WTC11 (cell line): ENCODE measurements around the gene GRB10. TPM values are rescaled to one million over a fixed set of nuclear protein-coding genes. Genes with fewer than 3 reads are reported as not detected.

Experiments
- ATAC-seq: fragments of 200-7000 bp; cut with Tn5 transposase; 2 replicates; pipeline ENCODE4 v1.10.0; 2021; ENCODE audit warnings: mild to moderate bottlenecking, moderate library complexity
- CTCF ChIA-PET: fragments of 300-600 bp; sonication (Branson Sonifier 250); formaldehyde crosslinking; loops from one replicate; lab custom pipeline; 2021; ENCODE audit warnings: antibody characterized with exemption; lab: Charles Lee
- POLR2A ChIA-PET: fragments of 350-600 bp; sonication (Branson Sonifier 250); formaldehyde crosslinking; loops from one replicate; lab custom pipeline; 2021; ENCODE audit warnings: antibody characterized with exemption; lab: Charles Lee
- DNase-seq: peaks from one replicate; pipeline ENCODE4 v3.0.0; 2021; ENCODE audit warnings: low spot score
- H3K27ac Mint-ChIP-seq: 2 replicates; pipeline ENCODE4 v1.8.0; 2021; ENCODE audit warnings: mixed read lengths
- H3K27me3 Mint-ChIP-seq: 2 replicates; pipeline ENCODE4 v1.8.0; 2021; ENCODE audit warnings: low read depth, mild to moderate bottlenecking, moderate library complexity, mixed read lengths
- H3K36me3 Mint-ChIP-seq: 2 replicates; pipeline ENCODE4 v1.8.0; 2021; ENCODE audit warnings: mixed read lengths
- H3K4me1 Mint-ChIP-seq: 2 replicates; pipeline ENCODE4 v1.8.0; 2022; ENCODE audit warnings: mixed read lengths
- H3K4me3 Mint-ChIP-seq: 2 replicates; pipeline ENCODE4 v1.8.0; 2021; ENCODE audit warnings: mild to moderate bottlenecking, moderate library complexity, mixed read lengths
- H3K9me3 Mint-ChIP-seq: 2 replicates; pipeline ENCODE4 v1.8.0; 2021; ENCODE audit warnings: mixed read lengths
- AFF4 ChIP-seq: sonication (generic); formaldehyde crosslinking; IDR thresholded peaks from 2 replicates; pipeline ENCODE4 v1.8.1; 2023; ENCODE audit warnings: mild to moderate bottlenecking, missing genetic modification reagents, borderline replicate concordance
- CBFB ChIP-seq: sonication (generic); formaldehyde crosslinking; IDR thresholded peaks from 2 replicates; pipeline ENCODE4 v1.8.1; 2022; ENCODE audit warnings: mild to moderate bottlenecking, low read depth, missing genetic modification reagents
- ESRRA ChIP-seq: sonication (generic); formaldehyde crosslinking; IDR thresholded peaks from 2 replicates; pipeline ENCODE4 v1.8.1; 2022; ENCODE audit warnings: mild to moderate bottlenecking, missing genetic modification reagents, borderline replicate concordance
- ETV6 ChIP-seq: sonication (generic); formaldehyde crosslinking; IDR thresholded peaks from 2 replicates; pipeline ENCODE4 v1.8.1; 2022; ENCODE audit warnings: mild to moderate bottlenecking, missing genetic modification reagents
- JUN ChIP-seq: sonication (generic); formaldehyde crosslinking; IDR thresholded peaks from 2 replicates; pipeline ENCODE4 v1.8.0; 2023; ENCODE audit warnings: mild to moderate bottlenecking, missing genetic modification reagents
- KAT7 ChIP-seq: sonication (generic); formaldehyde crosslinking; IDR thresholded peaks from 2 replicates; pipeline ENCODE4 v1.8.1; 2023; ENCODE audit warnings: missing genetic modification reagents, mild to moderate bottlenecking, borderline replicate concordance
- NR2C2 ChIP-seq: sonication (generic); formaldehyde crosslinking; IDR thresholded peaks from 2 replicates; pipeline ENCODE4 v1.8.0; 2022; ENCODE audit warnings: mild to moderate bottlenecking, missing genetic modification reagents
- PREB ChIP-seq: sonication (generic); formaldehyde crosslinking; IDR thresholded peaks from 2 replicates; pipeline ENCODE4 v1.8.1; 2022; ENCODE audit warnings: mild to moderate bottlenecking, missing genetic modification reagents, moderate library complexity, borderline replicate concordance
- SMAD4 ChIP-seq: sonication (generic); formaldehyde crosslinking; IDR thresholded peaks from 2 replicates; pipeline ENCODE4 v1.8.0; 2022; ENCODE audit warnings: mild to moderate bottlenecking, missing genetic modification reagents
- TP53 ChIP-seq: sonication (generic); formaldehyde crosslinking; IDR thresholded peaks from 2 replicates; pipeline ENCODE4 v1.8.1; 2023; ENCODE audit warnings: mild to moderate bottlenecking, missing genetic modification reagents
- ZBTB21 ChIP-seq: sonication (generic); formaldehyde crosslinking; IDR thresholded peaks from 2 replicates; pipeline ENCODE4 v1.8.1; 2023; ENCODE audit warnings: mild to moderate bottlenecking, missing genetic modification reagents, borderline replicate concordance
- ZNF317 ChIP-seq: sonication (generic); formaldehyde crosslinking; IDR thresholded peaks from 2 replicates; pipeline ENCODE4 v1.8.1; 2023; ENCODE audit warnings: low read depth, mild to moderate bottlenecking, moderate library complexity, missing genetic modification reagents, borderline replicate concordance
- ZNF416 ChIP-seq: fragments of 250-450 bp; sonication (Bioruptor Pico); IDR thresholded peaks from 2 replicates; pipeline ENCODE4 v1.9.0; 2021; ENCODE audit warnings: mild to moderate bottlenecking, inconsistent platforms
- ZNF425 ChIP-seq: fragments of 250-450 bp; sonication (Bioruptor Pico); conservative IDR thresholded peaks from 2 replicates; pipeline ENCODE4 v1.9.0; 2021; ENCODE audit warnings: mild to moderate bottlenecking
- total RNA-seq: library from RNA; stranded (reverse); gene quantifications from 3 replicates; pipeline ENCODE4 v1.2.3, GENCODE V29; 2021
- TF ChIP-seq, protein P1 (sequence below): sonication (generic); formaldehyde crosslinking; IDR thresholded peaks from 2 replicates; pipeline ENCODE4 v1.8.0; 2022; ENCODE audit warnings: missing genetic modification reagents
- TF ChIP-seq, protein P2 (sequence below): sonication (generic); formaldehyde crosslinking; IDR thresholded peaks from 2 replicates; pipeline ENCODE4 v1.8.1; 2022; ENCODE audit warnings: mild to moderate bottlenecking, moderate library complexity, missing genetic modification reagents
- TF ChIP-seq, protein P3 (sequence below): fragments of 250-450 bp; sonication (Bioruptor Pico); IDR thresholded peaks from 2 replicates; pipeline ENCODE4 v1.8.0; 2021; ENCODE audit warnings: mild to moderate bottlenecking
- TF ChIP-seq, protein P4 (sequence below): fragments of 250-450 bp; sonication (Bioruptor Pico); IDR thresholded peaks from 2 replicates; pipeline ENCODE4 v1.9.0; 2021; ENCODE audit warnings: mild to moderate bottlenecking, borderline replicate concordance

Gene GRB10
- total RNA-seq, 1 experiment from 2014 or later: 103 TPM

GRCh38 chr7:50706469-50706937 is 76.2 kb downstream of the GRB10 start (continued):
- TF ChIP-seq, protein P1, sequence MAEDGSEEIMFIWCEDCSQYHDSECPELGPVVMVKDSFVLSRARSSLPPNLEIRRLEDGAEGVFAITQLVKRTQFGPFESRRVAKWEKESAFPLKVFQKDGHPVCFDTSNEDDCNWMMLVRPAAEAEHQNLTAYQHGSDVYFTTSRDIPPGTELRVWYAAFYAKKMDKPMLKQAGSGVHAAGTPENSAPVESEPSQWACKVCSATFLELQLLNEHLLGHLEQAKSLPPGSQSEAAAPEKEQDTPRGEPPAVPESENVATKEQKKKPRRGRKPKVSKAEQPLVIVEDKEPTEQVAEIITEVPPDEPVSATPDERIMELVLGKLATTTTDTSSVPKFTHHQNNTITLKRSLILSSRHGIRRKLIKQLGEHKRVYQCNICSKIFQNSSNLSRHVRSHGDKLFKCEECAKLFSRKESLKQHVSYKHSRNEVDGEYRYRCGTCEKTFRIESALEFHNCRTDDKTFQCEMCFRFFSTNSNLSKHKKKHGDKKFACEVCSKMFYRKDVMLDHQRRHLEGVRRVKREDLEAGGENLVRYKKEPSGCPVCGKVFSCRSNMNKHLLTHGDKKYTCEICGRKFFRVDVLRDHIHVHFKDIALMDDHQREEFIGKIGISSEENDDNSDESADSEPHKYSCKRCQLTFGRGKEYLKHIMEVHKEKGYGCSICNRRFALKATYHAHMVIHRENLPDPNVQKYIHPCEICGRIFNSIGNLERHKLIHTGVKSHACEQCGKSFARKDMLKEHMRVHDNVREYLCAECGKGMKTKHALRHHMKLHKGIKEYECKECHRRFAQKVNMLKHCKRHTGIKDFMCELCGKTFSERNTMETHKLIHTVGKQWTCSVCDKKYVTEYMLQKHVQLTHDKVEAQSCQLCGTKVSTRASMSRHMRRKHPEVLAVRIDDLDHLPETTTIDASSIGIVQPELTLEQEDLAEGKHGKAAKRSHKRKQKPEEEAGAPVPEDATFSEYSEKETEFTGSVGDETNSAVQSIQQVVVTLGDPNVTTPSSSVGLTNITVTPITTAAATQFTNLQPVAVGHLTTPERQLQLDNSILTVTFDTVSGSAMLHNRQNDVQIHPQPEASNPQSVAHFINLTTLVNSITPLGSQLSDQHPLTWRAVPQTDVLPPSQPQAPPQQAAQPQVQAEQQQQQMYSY: no peak
- TF ChIP-seq TP53: no peak
- TF ChIP-seq ZNF425 (CRISPR knock-in tag): no peak
- no peak for TF ChIP-seq ESRRA (CRISPR knock-in tag)
- no peak for TF ChIP-seq NR2C2 (CRISPR knock-in tag)
- TF ChIP-seq CBFB: no peak

DNA sequence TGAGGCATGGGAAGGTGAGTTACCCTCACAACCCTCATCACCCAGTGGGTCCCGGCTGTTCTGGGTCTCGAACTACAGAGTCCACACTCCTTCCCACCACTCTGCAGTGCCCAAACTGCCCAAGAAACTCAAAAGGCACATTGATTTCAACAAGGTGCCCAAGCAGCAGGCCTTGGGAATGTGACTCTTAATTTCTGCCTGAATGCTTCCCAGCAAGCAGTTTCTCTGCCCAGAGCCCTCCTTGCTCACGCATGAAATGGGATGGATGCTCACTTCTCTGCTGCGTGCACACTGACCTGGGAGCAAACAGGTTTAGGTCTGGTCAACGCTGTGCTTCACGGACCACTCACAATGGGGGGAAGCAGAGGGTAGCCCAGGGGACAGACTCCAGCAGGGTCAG is 77.9 kb downstream of the GRB10 start:
- H3K4me1 Mint-ChIP-seq: peaks cover 61% of the 10 kb centered on the region
- POLR2A ChIA-PET: no interaction called here
- TF ChIP-seq ETV6 (CRISPR knock-in tag) (no peak), ZNF317 (CRISPR knock-in tag) (no peak), JUN (no peak), SMAD4 (CRISPR knock-in tag) (no peak), PREB (CRISPR knock-in tag) (no peak), KAT7 (CRISPR knock-in tag) (no peak), ZNF416 (CRISPR knock-in tag) (no peak), AFF4 (no peak), ZBTB21 (CRISPR knock-in tag) (no peak)
- TF ChIP-seq, protein P2, sequence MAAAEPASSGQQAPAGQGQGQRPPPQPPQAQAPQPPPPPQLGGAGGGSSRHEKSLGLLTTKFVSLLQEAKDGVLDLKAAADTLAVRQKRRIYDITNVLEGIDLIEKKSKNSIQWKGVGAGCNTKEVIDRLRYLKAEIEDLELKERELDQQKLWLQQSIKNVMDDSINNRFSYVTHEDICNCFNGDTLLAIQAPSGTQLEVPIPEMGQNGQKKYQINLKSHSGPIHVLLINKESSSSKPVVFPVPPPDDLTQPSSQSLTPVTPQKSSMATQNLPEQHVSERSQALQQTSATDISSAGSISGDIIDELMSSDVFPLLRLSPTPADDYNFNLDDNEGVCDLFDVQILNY (CRISPR knock-in tag): no peak
- TF ChIP-seq, protein P3, sequence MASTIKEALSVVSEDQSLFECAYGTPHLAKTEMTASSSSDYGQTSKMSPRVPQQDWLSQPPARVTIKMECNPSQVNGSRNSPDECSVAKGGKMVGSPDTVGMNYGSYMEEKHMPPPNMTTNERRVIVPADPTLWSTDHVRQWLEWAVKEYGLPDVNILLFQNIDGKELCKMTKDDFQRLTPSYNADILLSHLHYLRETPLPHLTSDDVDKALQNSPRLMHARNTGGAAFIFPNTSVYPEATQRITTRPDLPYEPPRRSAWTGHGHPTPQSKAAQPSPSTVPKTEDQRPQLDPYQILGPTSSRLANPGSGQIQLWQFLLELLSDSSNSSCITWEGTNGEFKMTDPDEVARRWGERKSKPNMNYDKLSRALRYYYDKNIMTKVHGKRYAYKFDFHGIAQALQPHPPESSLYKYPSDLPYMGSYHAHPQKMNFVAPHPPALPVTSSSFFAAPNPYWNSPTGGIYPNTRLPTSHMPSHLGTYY (CRISPR knock-in tag): no peak
- TF ChIP-seq, protein P4, sequence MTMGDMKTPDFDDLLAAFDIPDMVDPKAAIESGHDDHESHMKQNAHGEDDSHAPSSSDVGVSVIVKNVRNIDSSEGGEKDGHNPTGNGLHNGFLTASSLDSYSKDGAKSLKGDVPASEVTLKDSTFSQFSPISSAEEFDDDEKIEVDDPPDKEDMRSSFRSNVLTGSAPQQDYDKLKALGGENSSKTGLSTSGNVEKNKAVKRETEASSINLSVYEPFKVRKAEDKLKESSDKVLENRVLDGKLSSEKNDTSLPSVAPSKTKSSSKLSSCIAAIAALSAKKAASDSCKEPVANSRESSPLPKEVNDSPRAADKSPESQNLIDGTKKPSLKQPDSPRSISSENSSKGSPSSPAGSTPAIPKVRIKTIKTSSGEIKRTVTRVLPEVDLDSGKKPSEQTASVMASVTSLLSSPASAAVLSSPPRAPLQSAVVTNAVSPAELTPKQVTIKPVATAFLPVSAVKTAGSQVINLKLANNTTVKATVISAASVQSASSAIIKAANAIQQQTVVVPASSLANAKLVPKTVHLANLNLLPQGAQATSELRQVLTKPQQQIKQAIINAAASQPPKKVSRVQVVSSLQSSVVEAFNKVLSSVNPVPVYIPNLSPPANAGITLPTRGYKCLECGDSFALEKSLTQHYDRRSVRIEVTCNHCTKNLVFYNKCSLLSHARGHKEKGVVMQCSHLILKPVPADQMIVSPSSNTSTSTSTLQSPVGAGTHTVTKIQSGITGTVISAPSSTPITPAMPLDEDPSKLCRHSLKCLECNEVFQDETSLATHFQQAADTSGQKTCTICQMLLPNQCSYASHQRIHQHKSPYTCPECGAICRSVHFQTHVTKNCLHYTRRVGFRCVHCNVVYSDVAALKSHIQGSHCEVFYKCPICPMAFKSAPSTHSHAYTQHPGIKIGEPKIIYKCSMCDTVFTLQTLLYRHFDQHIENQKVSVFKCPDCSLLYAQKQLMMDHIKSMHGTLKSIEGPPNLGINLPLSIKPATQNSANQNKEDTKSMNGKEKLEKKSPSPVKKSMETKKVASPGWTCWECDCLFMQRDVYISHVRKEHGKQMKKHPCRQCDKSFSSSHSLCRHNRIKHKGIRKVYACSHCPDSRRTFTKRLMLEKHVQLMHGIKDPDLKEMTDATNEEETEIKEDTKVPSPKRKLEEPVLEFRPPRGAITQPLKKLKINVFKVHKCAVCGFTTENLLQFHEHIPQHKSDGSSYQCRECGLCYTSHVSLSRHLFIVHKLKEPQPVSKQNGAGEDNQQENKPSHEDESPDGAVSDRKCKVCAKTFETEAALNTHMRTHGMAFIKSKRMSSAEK (CRISPR knock-in tag): no peak

More for the DNA sequence above, 77.9 kb downstream of the GRB10 start:
- ATAC-seq (peak; percentile 8), DNase-seq (no peak)
- peaks cover 14% of the 10 kb centered on the region for H3K36me3 Mint-ChIP-seq
- no peaks in the 10 kb centered on the region for H3K9me3 Mint-ChIP-seq
- H3K27ac Mint-ChIP-seq: peak overlapping the region; percentile 59
- no peak overlapping the region for H3K4me3 Mint-ChIP-seq
- CTCF ChIA-PET: interaction anchor here (0.8 to 2.0 kb wide), 4 partner anchors 14 to 456 kb away, joined by 3 to 6 read pairs (median 5); no protein-coding TSS in a partner anchor
- H3K27me3 Mint-ChIP-seq: no peaks in the 10 kb centered on the region
